CD14-positive monocyte (primary cell): Measurements from ENCODE around the gene MUC20. TPM values are rescaled to one million over a fixed set of nuclear protein-coding genes. Genes with fewer than 3 reads are reported as not detected.

ENCODE experiments used
- DNase-seq, 3 donors: peaks; one replicate each; pipeline ENCODE4 v3.0.0-alpha.2; 2011 to 2022
- H2AFZ ChIP-seq: 2 replicates; pipeline ENCODE4 v1.6.0; 2012; ENCODE audit warnings: mild to moderate bottlenecking, low read depth, low read length, inconsistent platforms; ENCODE audit not compliant: insufficient read depth, poor library complexity, severe bottlenecking
- H3K27ac ChIP-seq, 2 donors: 1 replicate in 1 of 2; 2 replicates in 1 of 2; pipeline ENCODE4 v1.5.1; 2012 to 2013; ENCODE audit warnings: low read length in 2 of 2, control low read depth in 1 of 2, inconsistent platforms in 1 of 2, low read depth in 1 of 2, mild to moderate bottlenecking in 1 of 2
- H3K27me3 ChIP-seq, 2 donors: one replicate each; pipeline versions ENCODE4 v1.6.0 to v1.6.1; 2011 to 2013; ENCODE audit warnings: low read length in 2 of 2; ENCODE audit not compliant: control insufficient read depth in 2 of 2, insufficient read depth in 2 of 2
- H3K36me3 ChIP-seq, 2 donors: replicated peaks in 1 of 2; 1 replicate in 1 of 2; 2 replicates in 1 of 2; pipeline versions ENCODE4 v1.5.1 to v1.6.1; 2012 to 2013; ENCODE audit warnings: low read length in 2 of 2, control low read depth in 1 of 2, inconsistent platforms in 1 of 2, mild to moderate bottlenecking in 1 of 2; ENCODE audit not compliant: insufficient read depth in 2 of 2, control insufficient read depth in 1 of 2
- H3K4me1 ChIP-seq, 2 donors: 1 replicate in 1 of 2; 2 replicates in 1 of 2; pipeline versions ENCODE4 v1.5.1 to v1.6.1; 2012 to 2013; ENCODE audit warnings: low read length in 2 of 2, control low read depth in 1 of 2, inconsistent platforms in 1 of 2, mild to moderate bottlenecking in 1 of 2, moderate library complexity in 1 of 2; ENCODE audit not compliant: insufficient read depth in 2 of 2, control insufficient read depth in 1 of 2
- H3K4me2 ChIP-seq: replicated peaks from 2 replicates; pipeline ENCODE3; 2012; ENCODE audit warnings: low read length, moderate library complexity, mild to moderate bottlenecking; ENCODE audit not compliant: poor library complexity, severe bottlenecking; ENCODE audit errors: extremely low read depth
- H3K4me3 ChIP-seq, 3 experiments: fragments of 200-600 bp in 1 of 3; sonication (generic) in 1 of 3; replicated peaks in 1 of 3; 1 replicate in 2 of 3; 2 replicates in 1 of 3; pipeline ENCODE4 v1.5.1; 2011 to 2013; ENCODE audit warnings: low read length in 3 of 3, mild to moderate bottlenecking in 3 of 3, control low read depth in 2 of 3, low read depth in 2 of 3, inconsistent platforms in 1 of 3, moderate library complexity in 1 of 3
- H3K79me2 ChIP-seq: 2 replicates; pipeline ENCODE4 v1.6.0; 2012; ENCODE audit warnings: mild to moderate bottlenecking, control low read depth, inconsistent platforms, low read length, moderate library complexity; ENCODE audit not compliant: insufficient read depth
- H3K9ac ChIP-seq: 2 replicates; pipeline ENCODE4 v1.6.0; 2017; ENCODE audit warnings: low read length, mild to moderate bottlenecking; ENCODE audit not compliant: insufficient read depth, poor library complexity, severe bottlenecking
- H3K9me3 ChIP-seq, 2 donors: replicated peaks in 1 of 2; 1 replicate in 1 of 2; 2 replicates in 1 of 2; pipeline versions ENCODE4 v1.5.1 to v1.6.1; 2012 to 2013; ENCODE audit warnings: low read length in 2 of 2, control low read depth in 1 of 2; ENCODE audit not compliant: control insufficient read depth in 1 of 2, insufficient read depth in 1 of 2
- H4K20me1 ChIP-seq: 2 replicates; pipeline ENCODE4 v1.6.0; 2012; ENCODE audit warnings: mild to moderate bottlenecking, low read length, control low read depth, moderate library complexity; ENCODE audit not compliant: insufficient read depth
- H3K27ac Mint-ChIP-seq, 7 donors: one replicate each; pipeline ENCODE4 v1.8.0; 2020; ENCODE audit warnings: mild to moderate bottlenecking in 7 of 7, mixed read lengths in 7 of 7, moderate library complexity in 6 of 7, inconsistent platforms in 2 of 7
- H3K27me3 Mint-ChIP-seq, 3 donors: one replicate each; pipeline ENCODE4 v1.8.0; 2021 to 2022; ENCODE audit warnings: low read depth in 3 of 3, mild to moderate bottlenecking in 3 of 3, mixed read lengths in 3 of 3, moderate library complexity in 3 of 3, inconsistent platforms in 1 of 3
- H3K36me3 Mint-ChIP-seq, 2 donors: one replicate each; pipeline ENCODE4 v1.8.0; 2020; ENCODE audit warnings: mixed read lengths in 2 of 2, inconsistent platforms in 1 of 2, mild to moderate bottlenecking in 1 of 2
- H3K4me1 Mint-ChIP-seq: one replicate; pipeline ENCODE4 v1.8.0; 2020; ENCODE audit warnings: mild to moderate bottlenecking, mixed read lengths
- H3K4me3 Mint-ChIP-seq, 2 donors: one replicate each; pipeline ENCODE4 v1.8.0; 2020; ENCODE audit warnings: mild to moderate bottlenecking in 2 of 2, mixed read lengths in 2 of 2, moderate library complexity in 1 of 2
- H3K9me3 Mint-ChIP-seq, 7 donors: one replicate each; pipeline ENCODE4 v1.8.0; 2020 to 2022; ENCODE audit warnings: mixed read lengths in 7 of 7, mild to moderate bottlenecking in 6 of 7, moderate library complexity in 6 of 7, inconsistent platforms in 2 of 7
- CTCF ChIP-seq: fragments of 200-600 bp; IDR thresholded peaks from one replicate; pipeline ENCODE4 v1.8.0; 2022; ENCODE audit warnings: antibody characterized with exemption, mild to moderate bottlenecking
- WGBS: methylation state at CpG from one replicate; pipeline ENCODE4 v1.1.5; 2013; ENCODE audit warnings: missing lambda C conversion rate; ENCODE audit not compliant: insufficient coverage; 5-methylcytosine and 5-hydroxymethylcytosine counted together
- intact Hi-C, 2 donors: fragments of 100-400 bp; cut with micrococcal nuclease; formaldehyde crosslinking; loops; one replicate each; pipeline versions ENCODE4 v1.15.0 to v1.15.1; 2023
- polyA plus RNA-seq, 3 donors: library from polyadenylated mRNA; depleted of rRNA in 1 of 3; unstranded in 2 of 3; stranded (reverse) in 1 of 3; fragments of 300-500 nt in 2 of 3; fragments of >200 nt in 1 of 3; fragmentation: Illumina TruSeq in 2 of 3; gene quantifications; 1 replicate in 2 of 3; 2 replicates in 1 of 3; pipeline ENCODE4 v1.2.3, GENCODE V29; 2012 to 2021

MUC20 gene
- polyA plus RNA-seq, 3 donors = 5.4 TPM; not detected in 2

DNA sequence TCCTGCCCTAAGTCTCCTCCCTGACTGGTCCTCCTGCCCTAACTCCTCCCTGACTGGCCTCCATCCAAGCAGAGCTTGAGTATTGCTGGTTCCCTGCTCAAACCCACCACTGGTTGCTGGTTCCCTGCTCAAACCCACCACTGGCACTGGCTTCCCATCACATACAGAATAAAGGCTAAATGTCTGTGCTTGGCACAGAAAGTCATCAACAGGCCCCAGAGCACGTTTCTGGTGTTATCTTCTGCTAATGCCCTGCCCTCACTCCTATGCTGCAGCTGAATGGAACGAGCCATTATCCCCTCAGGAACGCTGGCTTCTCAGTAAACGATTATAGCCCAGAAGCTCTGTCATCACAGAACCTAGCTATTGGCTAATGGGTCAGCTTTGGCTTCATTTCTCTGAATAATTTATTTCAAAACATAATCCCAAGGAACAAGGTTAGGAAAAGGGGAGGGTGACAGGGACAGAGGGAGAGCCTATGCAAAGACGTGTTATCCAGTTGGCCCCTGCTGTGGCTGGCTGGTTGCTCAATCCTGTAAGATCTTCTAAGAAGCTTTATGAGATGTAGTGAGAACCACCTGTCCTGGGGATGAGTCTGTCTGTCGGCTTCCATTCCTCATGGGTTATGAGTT lies 6.3 kb upstream of the MUC20 start:
- Histone ChIP-seq H3K9ac (no peak overlapping the region), H3K36me3 (peaks cover 7 to 8% of the 10 kb centered on the region in 2 donors), H3K27me3 (no peaks in the 10 kb centered on the region), H3K4me3 (no peak overlapping the region), H2AFZ (no peak overlapping the region), H3K9me3 (no peaks in the 10 kb centered on the region), H4K20me1 (no peaks in the 10 kb centered on the region), H3K27ac (no peak overlapping the region), H3K4me2 (no peak overlapping the region), H3K79me2 (no peaks in the 10 kb centered on the region), H3K4me1 (no peaks in the 10 kb centered on the region)
- TF ChIP-seq CTCF = no peak
- peaks cover 2 to 11% (median 6%) of the 10 kb centered on the region in 3 donors for H3K27me3 Mint-ChIP-seq
- H3K4me1 Mint-ChIP-seq = peaks cover 4% of the 10 kb centered on the region
- H3K9me3 Mint-ChIP-seq = peaks cover 0 to 1% (median 0%) of the 10 kb centered on the region in 7 donors
- H3K36me3 Mint-ChIP-seq = peaks cover 16 to 25% of the 10 kb centered on the region in 2 donors
- H3K4me3 Mint-ChIP-seq = no peak overlapping the region
- no peak overlapping the region for H3K27ac Mint-ChIP-seq
- intact Hi-C loops = no loop called here
- DNase-seq = no peak
- WGBS = 92% methylated on average over 5 of the region's 6 CpGs

GRCh38 chr3:195715134-195715533 lies 5.6 kb upstream of the MUC20 start:
- TF ChIP-seq CTCF = no peak
- H3K9me3 ChIP-seq = no peaks in the 10 kb centered on the region
- peaks cover 5 to 11% (median 6%) of the 10 kb centered on the region in 3 donors for H3K27me3 Mint-ChIP-seq

More at GRCh38 chr3:195715134-195715533, 5.6 kb upstream of the MUC20 start:
- H3K4me1 Mint-ChIP-seq = peaks cover 4% of the 10 kb centered on the region
- no peak overlapping the region for H3K4me2 ChIP-seq
- H3K9me3 Mint-ChIP-seq = peaks cover 0 to 1% (median 0%) of the 10 kb centered on the region in 7 donors
- intact Hi-C loops = no loop called here
- no peak overlapping the region for H3K4me3 Mint-ChIP-seq
- H3K4me1 ChIP-seq = no peaks in the 10 kb centered on the region
- H3K36me3 ChIP-seq = peaks cover 7 to 8% of the 10 kb centered on the region in 2 donors
- H3K36me3 Mint-ChIP-seq = peaks cover 15 to 20% of the 10 kb centered on the region in 2 donors
- H3K27me3 ChIP-seq = no peaks in the 10 kb centered on the region
- no peak overlapping the region for H3K27ac ChIP-seq
- H3K79me2 ChIP-seq = no peaks in the 10 kb centered on the region
- H3K9ac ChIP-seq = no peak overlapping the region
- no peak overlapping the region for H3K27ac Mint-ChIP-seq
- H2AFZ ChIP-seq = no peak overlapping the region
- H4K20me1 ChIP-seq = no peaks in the 10 kb centered on the region
- H3K4me3 ChIP-seq = no peak overlapping the region
- 69% methylated on average over 3 of the region's 4 CpGs for WGBS
- no peak for DNase-seq
